Duodenal mucosa (tissue), 2 donors: ENCODE data around the gene SERINC2.
A peak's percentile ranks its signal among the peaks of the same experiment; 100 is the strongest.

Experiments
- H3K27ac ChIP-seq: one replicate; pipeline ENCODE4 v1.7.0; 2013; ENCODE audit warnings: low read depth, low read length
- H3K27me3 ChIP-seq, 2 donors: one replicate each; pipeline ENCODE4 v1.7.0; 2013; ENCODE audit warnings: low read length in 2 of 2, control low read depth in 1 of 2; ENCODE audit not compliant: insufficient read depth in 2 of 2, control insufficient read depth in 1 of 2
- H3K36me3 ChIP-seq, 2 donors: one replicate each; pipeline ENCODE4 v1.7.0; 2013; ENCODE audit warnings: low read length in 2 of 2, control low read depth in 1 of 2; ENCODE audit not compliant: insufficient read depth in 2 of 2, control insufficient read depth in 1 of 2
- H3K4me1 ChIP-seq, 2 donors: one replicate each; pipeline ENCODE4 v1.7.0; 2013; ENCODE audit warnings: low read length in 2 of 2, control low read depth in 1 of 2; ENCODE audit not compliant: insufficient read depth in 2 of 2, control insufficient read depth in 1 of 2
- H3K4me3 ChIP-seq, 2 donors: one replicate each; pipeline ENCODE4 v1.7.0; 2013; ENCODE audit warnings: low read length in 2 of 2, low read depth in 1 of 2
- H3K9ac ChIP-seq, 2 donors: one replicate each; pipeline ENCODE4 v1.7.0; 2013; ENCODE audit warnings: low read length in 2 of 2, low read depth in 1 of 2
- H3K9me3 ChIP-seq, 2 donors: one replicate each; pipeline ENCODE4 v1.7.0; 2013; ENCODE audit warnings: low read length in 2 of 2, control low read depth in 1 of 2; ENCODE audit not compliant: control insufficient read depth in 1 of 2

Gene SERINC2

GRCh38 chr1:31412732-31413404, at the start of gene SERINC2:
Gene SERINC2 (plus strand): TSS chr1:31413213. CDS start chr1:31413266, 53 bp downstream.
- Histone ChIP-seq H3K9me3 (no peaks in the 10 kb centered on the region), H3K27me3 (peaks cover 0 to 24% of the 10 kb centered on the region in 2 donors), H3K9ac (peak within 1 kb of the TSS; percentile 69 to 90), H3K36me3 (peaks cover 3 to 5% of the 10 kb centered on the region in 2 donors), H3K4me3 (peak within 1 kb of the TSS; percentile 82 to 90), H3K4me1 (peaks cover 12 to 26% of the 10 kb centered on the region in 2 donors), H3K27ac (peak within 1 kb of the TSS; percentile 83)

- no peak overlapping the region for H3K9ac ChIP-seq
- peaks cover 6 to 20% of the 10 kb centered on the region in 2 donors for H3K4me1 ChIP-seq
- H3K27me3 ChIP-seq, result no peaks in the 10 kb centered on the region
- peak overlapping the region; percentile 18 for H3K27ac ChIP-seq
- no peaks in the 10 kb centered on the region for H3K9me3 ChIP-seq
- no peak overlapping the region for H3K4me3 ChIP-seq
- H3K36me3 ChIP-seq, result peaks cover 4 to 26% of the 10 kb centered on the region in 2 donors
Measured at GRCh38 chr1:31364561-31365250, 48.3 kb upstream of the SERINC2 start.

- no peak overlapping the region for H3K27ac ChIP-seq
- peaks cover 4 to 22% of the 10 kb centered on the region in 2 donors for H3K36me3 ChIP-seq
- H3K4me3 ChIP-seq, result no peak overlapping the region
- H3K27me3 ChIP-seq, result no peaks in the 10 kb centered on the region
- peaks cover 24 to 38% of the 10 kb centered on the region in 2 donors for H3K4me1 ChIP-seq
- H3K9me3 ChIP-seq, result no peaks in the 10 kb centered on the region
- H3K9ac ChIP-seq, result no peak overlapping the region
Measured at GRCh38 chr1:31366796-31367195, 46.2 kb upstream of the SERINC2 start.

GRCh38 chr1:31368611-31369107, 44.4 kb upstream of the SERINC2 start:
- H3K36me3 ChIP-seq, result peaks cover 4 to 22% of the 10 kb centered on the region in 2 donors
- H3K9me3 ChIP-seq, result no peaks in the 10 kb centered on the region
- no peak overlapping the region for H3K9ac ChIP-seq
- H3K27me3 ChIP-seq, result no peaks in the 10 kb centered on the region
- H3K27ac ChIP-seq, result no peak overlapping the region
- peaks cover 42 to 57% of the 10 kb centered on the region in 2 donors for H3K4me1 ChIP-seq
- no peak overlapping the region for H3K4me3 ChIP-seq

GRCh38 chr1:31370021-31370420, 43.0 kb upstream of the SERINC2 start:
- H3K9ac ChIP-seq, result no peak overlapping the region
- no peak overlapping the region for H3K27ac ChIP-seq
- H3K27me3 ChIP-seq, result no peaks in the 10 kb centered on the region
- H3K9me3 ChIP-seq, result no peaks in the 10 kb centered on the region
- peaks cover 4 to 11% of the 10 kb centered on the region in 2 donors for H3K36me3 ChIP-seq
- H3K4me1 ChIP-seq, result peaks cover 48 to 57% of the 10 kb centered on the region in 2 donors
- no peak overlapping the region for H3K4me3 ChIP-seq

GRCh38 chr1:31370565-31370964, 42.4 kb upstream of the SERINC2 start:
- Histone ChIP-seq H3K4me3 (no peak overlapping the region), H3K36me3 (peaks cover 4 to 6% of the 10 kb centered on the region in 2 donors), H3K9me3 (no peaks in the 10 kb centered on the region), H3K9ac (no peak overlapping the region), H3K27ac (no peak overlapping the region), H3K27me3 (no peaks in the 10 kb centered on the region), H3K4me1 (peaks cover 48 to 54% of the 10 kb centered on the region in 2 donors)

- Histone ChIP-seq H3K27ac (peak overlapping the region; percentile 54), H3K9ac (peak overlapping the region in 1 of 2 donors; percentile 38), H3K27me3 (no peaks in the 10 kb centered on the region), H3K36me3 (peaks cover 0 to 4% of the 10 kb centered on the region in 2 donors), H3K4me1 (peaks cover 55 to 58% of the 10 kb centered on the region in 2 donors), H3K4me3 (peak overlapping the region; percentile 26 to 28), H3K9me3 (no peaks in the 10 kb centered on the region)
Measured at GRCh38 chr1:31371121-31371959, 41.7 kb upstream of the SERINC2 start.

GRCh38 chr1:31372051-31372450, 41.0 kb upstream of the SERINC2 start:
- H3K27me3 ChIP-seq, result no peaks in the 10 kb centered on the region
- peak overlapping the region; percentile 46 for H3K27ac ChIP-seq
- H3K36me3 ChIP-seq, result peaks cover 0 to under 1% of the 10 kb centered on the region in 2 donors
- peaks cover 55 to 62% of the 10 kb centered on the region in 2 donors for H3K4me1 ChIP-seq
- H3K9me3 ChIP-seq, result no peaks in the 10 kb centered on the region
- H3K9ac ChIP-seq, result no peak overlapping the region
- H3K4me3 ChIP-seq, result peak overlapping the region; percentile 7 to 26

GRCh38 chr1:31372751-31373055, 40.3 kb upstream of the SERINC2 start:
- H3K27me3 ChIP-seq, result no peaks in the 10 kb centered on the region
- no peaks in the 10 kb centered on the region for H3K36me3 ChIP-seq
- H3K9me3 ChIP-seq, result no peaks in the 10 kb centered on the region
- H3K9ac ChIP-seq, result peak overlapping the region in 1 of 2 donors; percentile 79
- peak overlapping the region; percentile 26 to 62 for H3K4me3 ChIP-seq
- peaks cover 55 to 62% of the 10 kb centered on the region in 2 donors for H3K4me1 ChIP-seq
- H3K27ac ChIP-seq, result peak overlapping the region; percentile 79
